C4-2B (cell line): ENCODE data around the gene KLHL2.
"Not testable (repeated sequence)": the region's sequence is repeated elsewhere in the genome, so short reads cannot be mapped to it uniquely, and the experiment has no call there.

Source experiments
- H3K27ac ChIP-seq: fragments of 450-650 bp; 2 replicates; pipeline ENCODE4 v1.5.1; 2017
- CTCF ChIP-seq: fragments of 450-650 bp; conservative IDR thresholded peaks from 2 replicates; pipeline ENCODE4 v1.5.1; 2017; ENCODE audit warnings: mild to moderate bottlenecking
- ZFX ChIP-seq: fragments of 450-650 bp; IDR thresholded peaks from 2 replicates; pipeline ENCODE4 v1.6.1; 2017

Gene KLHL2

DNA sequence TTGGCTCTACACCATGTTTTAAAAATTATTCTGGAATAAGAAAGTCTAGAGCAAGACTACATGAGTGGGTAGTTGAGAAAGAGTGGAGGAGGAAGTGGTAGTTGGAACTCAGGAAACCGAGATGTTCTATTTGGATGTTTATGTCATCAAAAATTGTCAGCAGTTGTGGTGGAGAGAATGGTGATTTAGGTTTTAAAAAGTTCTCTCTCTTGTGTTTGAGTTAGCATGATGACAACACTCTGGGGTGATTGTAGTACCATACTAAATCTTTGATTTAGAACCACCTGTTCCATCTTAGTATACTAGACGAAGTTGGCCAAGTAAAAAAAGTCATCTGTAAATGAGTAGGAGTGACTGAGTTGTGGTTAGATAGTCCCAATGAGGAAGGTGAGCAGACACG, 40.7 kb downstream of the KLHL2 start:
- TF ChIP-seq CTCF, result no peak
- no peak overlapping the region for H3K27ac ChIP-seq

DNA sequence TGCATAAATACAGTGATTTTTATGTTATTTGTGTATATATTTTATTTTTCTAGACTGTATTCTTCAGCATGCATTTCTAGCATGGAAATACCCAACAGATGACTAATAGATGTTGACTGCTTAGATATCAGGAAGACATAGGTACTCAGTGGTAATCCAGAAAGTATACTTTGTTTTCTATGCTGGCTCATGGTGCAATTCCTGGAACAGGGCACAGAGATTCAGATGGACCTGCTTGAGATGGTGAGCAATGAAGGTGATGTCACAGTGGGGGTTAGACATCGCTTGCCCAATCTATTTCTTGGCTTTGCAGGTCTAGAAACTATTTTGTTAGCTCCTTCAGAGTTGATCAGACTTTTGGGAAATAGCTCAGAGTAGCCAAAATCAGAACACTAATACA, 41.5 kb downstream of the KLHL2 start:
- not testable (repeated sequence) for H3K27ac ChIP-seq

DNA sequence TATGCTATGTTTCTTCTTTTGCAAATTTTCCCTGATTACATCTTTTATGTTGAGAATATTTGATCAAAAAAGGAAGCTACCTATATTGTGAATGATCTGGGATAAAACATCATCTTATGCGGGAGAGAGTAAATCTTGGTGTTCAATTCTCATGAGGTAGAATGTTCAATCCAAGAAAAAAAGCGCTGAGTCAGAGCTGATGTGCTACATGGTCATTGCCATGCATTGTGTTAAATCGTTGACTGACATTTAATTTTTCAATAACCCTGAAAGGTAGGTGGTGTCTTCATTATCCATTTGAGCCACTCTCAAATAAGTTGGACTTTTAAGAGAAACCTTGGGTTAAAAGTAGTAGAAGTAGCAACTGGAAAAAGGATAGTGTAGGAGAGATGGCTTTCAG, 47.4 kb downstream of the KLHL2 start:
- not testable (repeated sequence) for H3K27ac ChIP-seq

GRCh38 chr4:165255439-165255838, 48.1 kb downstream of the KLHL2 start:
- H3K27ac ChIP-seq, result not testable (repeated sequence)

- H3K27ac ChIP-seq, result not testable (repeated sequence)
Observed at GRCh38 chr4:165256074-165256659, 48.8 kb downstream of the KLHL2 start.

- H3K27ac ChIP-seq, result not testable (repeated sequence)
Observed at GRCh38 chr4:165259776-165260175, 52.4 kb downstream of the KLHL2 start.

- H3K27ac ChIP-seq, result not testable (repeated sequence)
Observed at GRCh38 chr4:165262306-165262705, 54.9 kb downstream of the KLHL2 start.

- not testable (repeated sequence) for H3K27ac ChIP-seq
Observed at GRCh38 chr4:165263466-165263865, 56.1 kb downstream of the KLHL2 start.

DNA sequence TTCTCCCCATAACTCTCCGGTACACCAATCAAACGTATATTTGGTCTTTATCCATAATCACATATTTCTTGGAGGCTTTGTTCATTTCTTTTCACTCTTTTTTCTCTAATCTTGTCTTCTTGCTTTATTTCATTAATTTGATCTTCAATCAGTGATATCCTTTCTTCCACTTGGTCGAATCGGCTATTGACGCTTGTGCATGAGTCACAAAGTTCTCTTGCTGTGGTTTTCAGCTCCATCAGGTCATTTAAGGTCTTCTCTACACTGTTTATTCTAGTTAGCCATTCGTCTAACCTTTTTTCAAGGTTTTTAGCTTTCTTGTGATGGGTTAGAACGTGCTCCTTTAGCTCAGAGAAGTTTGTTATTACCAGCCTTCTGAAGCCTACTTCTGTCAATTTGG, 62.6 kb downstream of the KLHL2 start:
- H3K27ac ChIP-seq, result not testable (repeated sequence)

DNA sequence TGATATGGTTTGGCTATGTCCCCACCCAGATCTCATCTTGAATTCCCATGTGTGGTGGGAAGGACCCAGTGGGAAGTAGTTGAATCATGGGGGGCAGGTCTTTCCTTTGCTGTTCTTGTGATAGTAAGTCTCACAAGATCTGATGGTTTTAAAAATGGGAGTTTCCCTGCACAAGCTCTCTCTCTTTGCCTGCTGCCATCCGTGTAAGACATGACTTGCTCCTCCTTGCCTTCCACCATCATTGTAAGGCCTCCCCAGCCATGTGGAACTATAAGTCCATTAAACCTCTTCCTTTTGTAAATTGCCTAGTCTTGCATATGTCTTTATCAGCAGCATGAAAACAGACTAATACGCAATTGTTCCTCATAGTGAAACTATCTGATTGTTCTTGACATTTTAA, 66.1 kb downstream of the KLHL2 start:
- not testable (repeated sequence) for H3K27ac ChIP-seq

DNA sequence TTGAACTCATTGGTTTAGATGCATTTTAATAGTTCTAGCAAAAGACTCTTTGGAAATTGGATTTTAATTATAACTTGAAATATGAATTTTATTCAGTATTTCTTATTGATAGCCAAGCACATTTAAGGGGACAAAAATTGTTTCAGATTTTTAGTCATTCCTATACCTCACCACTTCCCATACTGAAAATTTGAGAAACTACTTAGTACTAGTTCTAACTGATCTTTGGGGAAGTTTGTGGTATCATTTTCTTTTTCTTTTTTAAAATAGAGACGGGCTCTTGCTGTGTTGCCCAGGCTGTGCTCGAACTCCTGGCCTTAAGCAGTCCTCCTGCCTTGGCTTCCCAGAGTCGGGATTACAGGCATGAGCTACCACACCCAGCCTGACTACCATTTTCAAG, 68.0 kb downstream of the KLHL2 start:
- H3K27ac ChIP-seq, result not testable (repeated sequence)

DNA sequence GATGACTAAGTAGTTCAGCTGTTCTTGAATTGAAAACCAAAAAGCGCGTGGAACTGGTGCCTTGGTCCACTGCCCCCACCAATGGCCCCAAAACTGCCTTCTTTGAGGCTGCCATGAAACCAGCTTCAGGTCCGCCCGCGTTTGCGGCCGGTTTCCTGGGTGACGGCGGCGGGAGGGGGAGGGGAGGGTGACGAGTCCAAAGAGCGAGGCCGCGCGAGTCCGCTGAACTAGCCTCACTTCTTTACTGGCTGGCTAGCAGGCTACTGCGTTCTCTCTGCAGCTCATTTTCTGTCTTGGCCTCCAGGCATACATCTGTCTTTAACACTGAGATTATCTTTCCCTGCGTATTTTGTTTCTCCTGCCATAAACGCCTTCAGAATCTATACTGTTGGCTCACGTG, 72.2 kb downstream of the KLHL2 start:
- not testable (repeated sequence) for H3K27ac ChIP-seq

DNA sequence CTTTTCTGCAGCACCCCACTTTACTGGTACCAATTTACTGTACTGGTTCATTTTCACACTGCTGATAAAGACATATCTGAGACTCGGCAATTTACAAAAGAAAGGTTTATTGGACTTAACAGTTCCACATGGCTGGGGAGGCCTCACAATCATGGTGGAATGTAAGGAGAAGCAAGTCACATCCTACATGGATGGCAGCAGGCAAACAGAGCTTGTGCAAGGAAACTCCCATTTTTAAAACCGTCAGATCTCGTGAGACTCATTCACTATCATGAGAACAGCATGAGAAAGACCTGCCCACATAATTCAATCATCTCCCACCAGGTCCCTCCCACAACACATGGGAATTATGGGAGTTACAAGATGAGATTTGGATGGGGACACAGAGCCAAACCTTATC, 77.3 kb downstream of the KLHL2 start:
- H3K27ac ChIP-seq, result not testable (repeated sequence)

- not testable (repeated sequence) for H3K27ac ChIP-seq
Observed at GRCh38 chr4:165286619-165287340, 79.4 kb downstream of the KLHL2 start.

DNA sequence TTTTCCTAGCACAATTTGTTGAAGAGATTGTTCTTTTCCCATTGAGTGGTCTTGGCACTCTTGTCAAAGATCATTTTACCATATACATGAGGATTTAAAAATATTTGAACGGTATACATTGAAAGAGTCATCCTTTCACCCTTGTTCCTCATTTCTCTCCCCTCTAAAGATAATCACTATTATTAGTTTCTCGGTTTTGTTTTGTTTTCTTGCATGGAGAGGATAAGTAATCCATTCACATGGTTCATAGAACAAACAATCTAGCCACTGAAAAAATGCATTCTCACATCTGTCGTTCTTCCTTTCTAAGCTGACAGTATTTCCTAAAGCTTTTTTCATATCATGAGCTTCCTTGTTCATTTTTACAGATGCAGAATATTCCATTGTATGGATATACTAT, 80.9 kb downstream of the KLHL2 start:
- H3K27ac ChIP-seq, result no peak overlapping the region

More for the DNA sequence above, 80.9 kb downstream of the KLHL2 start:
- TF ChIP-seq ZFX, result no peak
- TF ChIP-seq CTCF, result no peak
